H1 (cell line): ENCODE results near the gene NDUFS8. TPM values are rescaled to one million over a fixed set of nuclear protein-coding genes. Genes with fewer than 3 reads are reported as not detected.

Experiments
- EZH2 ChIP-seq: fragments of 200-600 bp; sonication (generic); IDR thresholded peaks from 2 replicates; pipeline ENCODE4 v1.7.1; 2012; ENCODE audit warnings: low read depth, mild to moderate bottlenecking, moderate library complexity, low read length, inconsistent platforms; ENCODE audit not compliant: severe bottlenecking
- SP2 ChIP-seq: IDR thresholded peaks from 2 replicates; pipeline ENCODE4 v1.6.1; 2012; ENCODE audit warnings: mild to moderate bottlenecking, low read length, inconsistent platforms
- TEAD4 ChIP-seq: IDR thresholded peaks from 2 replicates; pipeline ENCODE4 v1.6.1; 2012; ENCODE audit warnings: low read depth, low read length, inconsistent platforms, mixed read lengths
- USF2 ChIP-seq: IDR thresholded peaks from 2 replicates; pipeline ENCODE4 v1.6.1; 2011; ENCODE audit warnings: low read length, improper control_type of control experiment
- YY1 ChIP-seq: IDR thresholded peaks from 2 replicates; pipeline ENCODE4 v1.6.1; 2011; ENCODE audit warnings: low read depth, mild to moderate bottlenecking, low read length
- ZNF274 ChIP-seq: IDR thresholded peaks from 2 replicates; pipeline ENCODE4 v1.7.0; 2012; ENCODE audit warnings: low read length, borderline replicate concordance; ENCODE audit errors: extremely low read depth
- polyA plus RNA-seq, 7 experiments: library from polyadenylated mRNA; depleted of rRNA in 3 of 7; stranded (reverse) in 5 of 7; unstranded in 2 of 7; fragments of >200 nt in 5 of 7; fragments of 200-250 nt in 2 of 7; gene quantifications; 1 replicate in 5 of 7; 2 replicates in 1 of 7; 4 replicates in 1 of 7; pipeline versions ENCODE4 v1.2.1 to v1.2.3, GENCODE V29; 2011 to 2013; ENCODE audit warnings: missing spikeins in 2 of 7, mixed read lengths in 2 of 7
- total RNA-seq: library from RNA; stranded (reverse); fragmentation: NEBNext Ultra II Directional; extraction: Animal tissue kit (Norgen Biotek cat#: 25700); gene quantifications from 2 replicates; pipeline ENCODE4 v1.2.1, GENCODE V29; 2021
- TF ChIP-seq, protein P1 (sequence below): fragments of 300-600 bp; sonication (generic); IDR thresholded peaks from 2 replicates; pipeline ENCODE4 v1.7.1; 2012; ENCODE audit warnings: low read length, moderate library complexity, mild to moderate bottlenecking, inconsistent platforms; ENCODE audit not compliant: insufficient replicate concordance

NDUFS8 gene
- total and polyA plus RNA-seq, 2 of the 8 experiments (the other 6 are each of a cell fraction or from before 2014, with no cell fraction given) = 182 to 291 TPM

- TF ChIP-seq, protein P1, sequence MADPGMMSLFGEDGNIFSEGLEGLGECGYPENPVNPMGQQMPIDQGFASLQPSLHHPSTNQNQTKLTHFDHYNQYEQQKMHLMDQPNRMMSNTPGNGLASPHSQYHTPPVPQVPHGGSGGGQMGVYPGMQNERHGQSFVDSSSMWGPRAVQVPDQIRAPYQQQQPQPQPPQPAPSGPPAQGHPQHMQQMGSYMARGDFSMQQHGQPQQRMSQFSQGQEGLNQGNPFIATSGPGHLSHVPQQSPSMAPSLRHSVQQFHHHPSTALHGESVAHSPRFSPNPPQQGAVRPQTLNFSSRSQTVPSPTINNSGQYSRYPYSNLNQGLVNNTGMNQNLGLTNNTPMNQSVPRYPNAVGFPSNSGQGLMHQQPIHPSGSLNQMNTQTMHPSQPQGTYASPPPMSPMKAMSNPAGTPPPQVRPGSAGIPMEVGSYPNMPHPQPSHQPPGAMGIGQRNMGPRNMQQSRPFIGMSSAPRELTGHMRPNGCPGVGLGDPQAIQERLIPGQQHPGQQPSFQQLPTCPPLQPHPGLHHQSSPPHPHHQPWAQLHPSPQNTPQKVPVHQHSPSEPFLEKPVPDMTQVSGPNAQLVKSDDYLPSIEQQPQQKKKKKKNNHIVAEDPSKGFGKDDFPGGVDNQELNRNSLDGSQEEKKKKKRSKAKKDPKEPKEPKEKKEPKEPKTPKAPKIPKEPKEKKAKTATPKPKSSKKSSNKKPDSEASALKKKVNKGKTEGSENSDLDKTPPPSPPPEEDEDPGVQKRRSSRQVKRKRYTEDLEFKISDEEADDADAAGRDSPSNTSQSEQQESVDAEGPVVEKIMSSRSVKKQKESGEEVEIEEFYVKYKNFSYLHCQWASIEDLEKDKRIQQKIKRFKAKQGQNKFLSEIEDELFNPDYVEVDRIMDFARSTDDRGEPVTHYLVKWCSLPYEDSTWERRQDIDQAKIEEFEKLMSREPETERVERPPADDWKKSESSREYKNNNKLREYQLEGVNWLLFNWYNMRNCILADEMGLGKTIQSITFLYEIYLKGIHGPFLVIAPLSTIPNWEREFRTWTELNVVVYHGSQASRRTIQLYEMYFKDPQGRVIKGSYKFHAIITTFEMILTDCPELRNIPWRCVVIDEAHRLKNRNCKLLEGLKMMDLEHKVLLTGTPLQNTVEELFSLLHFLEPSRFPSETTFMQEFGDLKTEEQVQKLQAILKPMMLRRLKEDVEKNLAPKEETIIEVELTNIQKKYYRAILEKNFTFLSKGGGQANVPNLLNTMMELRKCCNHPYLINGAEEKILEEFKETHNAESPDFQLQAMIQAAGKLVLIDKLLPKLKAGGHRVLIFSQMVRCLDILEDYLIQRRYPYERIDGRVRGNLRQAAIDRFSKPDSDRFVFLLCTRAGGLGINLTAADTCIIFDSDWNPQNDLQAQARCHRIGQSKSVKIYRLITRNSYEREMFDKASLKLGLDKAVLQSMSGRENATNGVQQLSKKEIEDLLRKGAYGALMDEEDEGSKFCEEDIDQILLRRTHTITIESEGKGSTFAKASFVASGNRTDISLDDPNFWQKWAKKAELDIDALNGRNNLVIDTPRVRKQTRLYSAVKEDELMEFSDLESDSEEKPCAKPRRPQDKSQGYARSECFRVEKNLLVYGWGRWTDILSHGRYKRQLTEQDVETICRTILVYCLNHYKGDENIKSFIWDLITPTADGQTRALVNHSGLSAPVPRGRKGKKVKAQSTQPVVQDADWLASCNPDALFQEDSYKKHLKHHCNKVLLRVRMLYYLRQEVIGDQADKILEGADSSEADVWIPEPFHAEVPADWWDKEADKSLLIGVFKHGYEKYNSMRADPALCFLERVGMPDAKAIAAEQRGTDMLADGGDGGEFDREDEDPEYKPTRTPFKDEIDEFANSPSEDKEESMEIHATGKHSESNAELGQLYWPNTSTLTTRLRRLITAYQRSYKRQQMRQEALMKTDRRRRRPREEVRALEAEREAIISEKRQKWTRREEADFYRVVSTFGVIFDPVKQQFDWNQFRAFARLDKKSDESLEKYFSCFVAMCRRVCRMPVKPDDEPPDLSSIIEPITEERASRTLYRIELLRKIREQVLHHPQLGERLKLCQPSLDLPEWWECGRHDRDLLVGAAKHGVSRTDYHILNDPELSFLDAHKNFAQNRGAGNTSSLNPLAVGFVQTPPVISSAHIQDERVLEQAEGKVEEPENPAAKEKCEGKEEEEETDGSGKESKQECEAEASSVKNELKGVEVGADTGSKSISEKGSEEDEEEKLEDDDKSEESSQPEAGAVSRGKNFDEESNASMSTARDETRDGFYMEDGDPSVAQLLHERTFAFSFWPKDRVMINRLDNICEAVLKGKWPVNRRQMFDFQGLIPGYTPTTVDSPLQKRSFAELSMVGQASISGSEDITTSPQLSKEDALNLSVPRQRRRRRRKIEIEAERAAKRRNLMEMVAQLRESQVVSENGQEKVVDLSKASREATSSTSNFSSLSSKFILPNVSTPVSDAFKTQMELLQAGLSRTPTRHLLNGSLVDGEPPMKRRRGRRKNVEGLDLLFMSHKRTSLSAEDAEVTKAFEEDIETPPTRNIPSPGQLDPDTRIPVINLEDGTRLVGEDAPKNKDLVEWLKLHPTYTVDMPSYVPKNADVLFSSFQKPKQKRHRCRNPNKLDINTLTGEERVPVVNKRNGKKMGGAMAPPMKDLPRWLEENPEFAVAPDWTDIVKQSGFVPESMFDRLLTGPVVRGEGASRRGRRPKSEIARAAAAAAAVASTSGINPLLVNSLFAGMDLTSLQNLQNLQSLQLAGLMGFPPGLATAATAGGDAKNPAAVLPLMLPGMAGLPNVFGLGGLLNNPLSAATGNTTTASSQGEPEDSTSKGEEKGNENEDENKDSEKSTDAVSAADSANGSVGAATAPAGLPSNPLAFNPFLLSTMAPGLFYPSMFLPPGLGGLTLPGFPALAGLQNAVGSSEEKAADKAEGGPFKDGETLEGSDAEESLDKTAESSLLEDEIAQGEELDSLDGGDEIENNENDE = no peak
- TF ChIP-seq SP2 (no peak), ZNF274 (no peak), TEAD4 (no peak), USF2 (no peak), YY1 (no peak), EZH2 (no peak)
Observed at GRCh38 chr11:68043029-68043348, 12.5 kb downstream of the NDUFS8 start (continued).
